Right atrium auricular region (tissue), 2 donors: ENCODE data around the gene MGMT. TPM values are rescaled to one million over a fixed set of nuclear protein-coding genes. Genes with fewer than 3 reads are reported as not detected.

Experiments
- DNase-seq: peaks from one replicate; pipeline ENCODE4 v3.0.0-alpha.2; 2019; ENCODE audit warnings: low spot score
- H3K27ac ChIP-seq, 2 donors: fragments of 200-600 bp; sonication (generic); 1 replicate in 1 of 2; 2 replicates in 1 of 2; pipeline ENCODE4 v1.5.1; 2016 to 2019
- H3K27me3 ChIP-seq, 2 donors: fragments of 200-600 bp; sonication (generic); one replicate each; pipeline versions ENCODE4 v1.5.1 to v1.6.0; 2017 to 2019
- H3K36me3 ChIP-seq: fragments of 200-600 bp; sonication (generic); one replicate; pipeline ENCODE4 v1.5.1; 2016
- H3K4me1 ChIP-seq, 2 donors: fragments of 200-600 bp; sonication (generic); one replicate each; pipeline versions ENCODE4 v1.5.1 to v1.6.0; 2017 to 2019
- H3K4me3 ChIP-seq, 2 donors: fragments of 200-600 bp; sonication (generic); 1 replicate in 1 of 2; 2 replicates in 1 of 2; pipeline ENCODE4 v1.5.1; 2017 to 2019; ENCODE audit warnings: mild to moderate bottlenecking in 1 of 2, moderate library complexity in 1 of 2
- H3K9me3 ChIP-seq, 2 donors: fragments of 200-600 bp; sonication (generic); one replicate each; pipeline ENCODE4 v1.5.1; 2019
- total RNA-seq, 2 donors: library from RNA; depleted of rRNA; stranded (reverse); fragments of >200 nt; gene quantifications; one replicate each; pipeline ENCODE4 v1.1.0, GENCODE V29; 2016
- TF ChIP-seq, protein P1 (sequence below), 2 donors: fragments of 200-600 bp; sonication (generic); IDR thresholded peaks; one replicate each; pipeline ENCODE4 v1.5.1; 2019; ENCODE audit warnings: antibody characterized with exemption in 2 of 2

The MGMT gene
- total RNA-seq, 2 donors from 2014 or later: 18.2 to 19.2 TPM

DNA sequence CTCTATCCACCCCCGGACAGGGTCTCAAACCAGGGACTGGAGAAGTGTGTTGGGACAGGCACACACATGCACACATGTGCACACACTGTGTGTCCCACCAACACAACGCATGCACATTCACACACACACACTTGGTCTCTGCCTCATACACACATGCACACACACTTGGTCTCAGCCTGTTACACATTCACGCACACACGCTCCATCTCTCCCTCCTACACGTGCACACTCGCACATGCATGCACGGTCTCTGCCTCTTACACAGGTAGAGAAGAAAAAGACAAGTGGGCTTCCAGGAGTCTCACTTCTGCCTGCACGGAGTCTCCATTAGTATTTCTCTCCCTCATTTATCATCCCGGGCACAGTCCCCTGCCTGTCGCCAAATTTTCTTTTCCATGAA is 325.8 kb downstream of the MGMT start:
- H3K9me3 ChIP-seq: peaks cover 0 to 2% of the 10 kb centered on the region in 2 donors
- no peak for DNase-seq

DNA sequence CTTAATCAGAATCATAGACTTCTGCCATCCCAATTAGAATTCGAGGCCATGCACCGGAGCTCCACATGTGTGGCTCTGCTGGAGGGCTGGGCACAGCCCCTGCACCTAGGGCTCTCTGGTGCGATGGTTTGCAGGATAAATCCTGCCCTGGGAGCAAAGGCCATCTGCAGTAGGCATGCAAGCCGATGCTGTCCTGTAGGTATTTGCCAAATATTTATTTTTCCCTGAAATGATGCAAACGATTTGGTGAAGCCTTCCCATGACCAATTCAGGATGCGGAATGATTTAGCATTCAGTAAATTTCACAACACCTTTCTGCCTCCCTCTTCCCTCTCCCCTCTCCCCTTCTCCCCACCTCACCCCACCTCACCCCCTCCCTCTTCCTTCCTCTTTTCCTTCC is 326.4 kb downstream of the MGMT start:
- TF ChIP-seq, protein P1, sequence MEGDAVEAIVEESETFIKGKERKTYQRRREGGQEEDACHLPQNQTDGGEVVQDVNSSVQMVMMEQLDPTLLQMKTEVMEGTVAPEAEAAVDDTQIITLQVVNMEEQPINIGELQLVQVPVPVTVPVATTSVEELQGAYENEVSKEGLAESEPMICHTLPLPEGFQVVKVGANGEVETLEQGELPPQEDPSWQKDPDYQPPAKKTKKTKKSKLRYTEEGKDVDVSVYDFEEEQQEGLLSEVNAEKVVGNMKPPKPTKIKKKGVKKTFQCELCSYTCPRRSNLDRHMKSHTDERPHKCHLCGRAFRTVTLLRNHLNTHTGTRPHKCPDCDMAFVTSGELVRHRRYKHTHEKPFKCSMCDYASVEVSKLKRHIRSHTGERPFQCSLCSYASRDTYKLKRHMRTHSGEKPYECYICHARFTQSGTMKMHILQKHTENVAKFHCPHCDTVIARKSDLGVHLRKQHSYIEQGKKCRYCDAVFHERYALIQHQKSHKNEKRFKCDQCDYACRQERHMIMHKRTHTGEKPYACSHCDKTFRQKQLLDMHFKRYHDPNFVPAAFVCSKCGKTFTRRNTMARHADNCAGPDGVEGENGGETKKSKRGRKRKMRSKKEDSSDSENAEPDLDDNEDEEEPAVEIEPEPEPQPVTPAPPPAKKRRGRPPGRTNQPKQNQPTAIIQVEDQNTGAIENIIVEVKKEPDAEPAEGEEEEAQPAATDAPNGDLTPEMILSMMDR (IDR thresholded peaks at IDR 0.05): no peak
- H3K36me3 ChIP-seq: no peaks in the 10 kb centered on the region
- no peak overlapping the region for H3K4me3 ChIP-seq
- DNase-seq: no peak
- no peaks in the 10 kb centered on the region for H3K27me3 ChIP-seq
- no peak overlapping the region for H3K27ac ChIP-seq
- no peaks in the 10 kb centered on the region for H3K4me1 ChIP-seq
- H3K9me3 ChIP-seq: peaks cover 0 to 8% of the 10 kb centered on the region in 2 donors

More for the DNA sequence above, 325.8 kb downstream of the MGMT start:
- H3K36me3 ChIP-seq: no peaks in the 10 kb centered on the region
- no peak overlapping the region for H3K27ac ChIP-seq
- no peak overlapping the region for H3K4me3 ChIP-seq
- no peaks in the 10 kb centered on the region for H3K4me1 ChIP-seq
- H3K27me3 ChIP-seq: no peaks in the 10 kb centered on the region
- TF ChIP-seq, protein P1 (IDR thresholded peaks at IDR 0.05): no peak

DNA sequence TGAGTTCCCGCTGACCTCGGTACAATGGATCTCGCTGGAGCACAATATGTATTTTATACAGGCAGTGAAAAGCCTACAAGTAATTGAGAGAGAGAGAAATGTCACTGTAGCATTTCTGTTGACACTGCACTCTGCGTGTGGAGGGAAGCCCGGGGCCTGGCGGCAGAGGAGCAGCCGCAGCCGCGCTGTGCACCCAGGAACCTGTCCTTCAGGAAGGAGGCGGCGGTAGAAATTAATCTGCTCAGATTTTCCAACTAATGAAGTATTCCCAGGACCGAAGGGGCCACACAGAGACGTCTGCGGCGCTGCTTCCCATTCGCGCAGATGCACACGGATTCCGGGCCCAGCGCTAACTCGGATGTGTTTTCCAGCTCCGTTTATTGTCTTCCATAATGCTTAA is 327.0 kb downstream of the MGMT start:
- Histone ChIP-seq H3K9me3 (peaks cover 0 to 13% of the 10 kb centered on the region in 2 donors), H3K4me3 (no peak overlapping the region), H3K27me3 (no peaks in the 10 kb centered on the region), H3K4me1 (no peaks in the 10 kb centered on the region), H3K36me3 (no peaks in the 10 kb centered on the region), H3K27ac (no peak overlapping the region)
- DNase-seq: no peak
- TF ChIP-seq, protein P1 (IDR thresholded peaks at IDR 0.05): no peak

DNA sequence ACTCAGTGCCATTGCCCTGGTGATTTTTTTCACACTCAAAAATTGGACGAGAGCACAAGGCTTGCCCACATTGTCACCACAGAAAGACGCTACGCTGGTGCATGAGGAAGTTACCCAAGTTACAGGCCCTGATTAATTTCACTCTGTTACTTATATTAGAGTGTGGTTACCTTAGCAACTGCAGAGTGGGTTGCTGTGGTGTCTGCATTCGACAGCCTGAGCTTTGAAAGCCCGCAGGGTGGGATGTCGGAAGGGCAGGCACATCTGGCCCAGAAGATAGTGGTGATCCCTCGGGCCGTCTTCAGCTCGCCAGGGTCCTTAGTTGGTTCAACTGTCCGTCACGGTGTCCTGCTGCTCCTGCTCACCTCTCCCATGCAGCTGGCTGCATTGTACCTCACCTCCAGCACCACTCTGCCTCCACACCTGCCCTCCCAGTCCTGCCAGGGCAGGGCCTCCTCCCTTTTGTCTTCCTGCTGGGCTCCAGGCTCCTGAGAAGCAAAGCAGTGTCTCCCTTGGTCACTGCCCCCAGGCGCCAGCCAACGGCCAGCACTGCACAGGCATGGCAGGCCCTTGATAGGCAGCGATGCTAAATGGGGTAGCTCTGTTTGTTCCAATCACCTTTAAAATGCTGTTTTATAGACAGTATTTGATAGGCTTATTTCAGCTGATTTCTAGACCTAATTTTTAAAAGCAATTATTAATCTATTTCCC is 329.8 kb downstream of the MGMT start:
- no peaks in the 10 kb centered on the region for H3K36me3 ChIP-seq
- no peaks in the 10 kb centered on the region for H3K27me3 ChIP-seq
- H3K27ac ChIP-seq: no peak overlapping the region
- peaks cover 0 to 14% of the 10 kb centered on the region in 2 donors for H3K9me3 ChIP-seq
- TF ChIP-seq, protein P1 (IDR thresholded peaks at IDR 0.05): no peak
- H3K4me3 ChIP-seq: no peak overlapping the region
- DNase-seq: no peak
- no peaks in the 10 kb centered on the region for H3K4me1 ChIP-seq

DNA sequence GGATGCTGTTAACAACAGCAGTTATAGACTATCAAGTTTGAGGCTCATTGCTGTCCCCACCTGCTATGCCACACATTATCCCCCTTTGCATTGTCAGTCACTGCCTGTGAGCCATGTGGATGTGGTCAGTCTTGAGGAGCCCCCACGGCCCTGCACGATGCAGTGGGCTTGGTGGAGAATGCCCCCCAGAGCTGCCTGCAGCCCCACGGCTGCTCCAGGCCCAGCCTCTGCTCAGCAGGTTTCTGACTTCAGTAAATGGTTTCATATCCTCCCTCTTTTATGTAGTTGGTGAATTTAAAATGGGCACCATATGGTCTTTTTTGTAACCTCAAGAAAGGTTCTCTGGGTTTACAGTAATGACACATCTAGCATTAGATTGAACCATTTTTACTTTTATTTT is 332.9 kb downstream of the MGMT start:
- DNase-seq: no peak
- no peak overlapping the region for H3K27ac ChIP-seq
- peaks cover 0 to 33% of the 10 kb centered on the region in 2 donors for H3K9me3 ChIP-seq
- no peak overlapping the region for H3K4me3 ChIP-seq
- no peaks in the 10 kb centered on the region for H3K27me3 ChIP-seq
- no peaks in the 10 kb centered on the region for H3K36me3 ChIP-seq
- H3K4me1 ChIP-seq: no peaks in the 10 kb centered on the region
- TF ChIP-seq, protein P1 (IDR thresholded peaks at IDR 0.05): no peak
